ENCODE measurements around the gene IRF8.
"Not testable (repeated sequence)": the region's sequence is repeated elsewhere in the genome, so short reads cannot be mapped to it uniquely, and the experiment has no call there.

The IRF8 gene, protein sequence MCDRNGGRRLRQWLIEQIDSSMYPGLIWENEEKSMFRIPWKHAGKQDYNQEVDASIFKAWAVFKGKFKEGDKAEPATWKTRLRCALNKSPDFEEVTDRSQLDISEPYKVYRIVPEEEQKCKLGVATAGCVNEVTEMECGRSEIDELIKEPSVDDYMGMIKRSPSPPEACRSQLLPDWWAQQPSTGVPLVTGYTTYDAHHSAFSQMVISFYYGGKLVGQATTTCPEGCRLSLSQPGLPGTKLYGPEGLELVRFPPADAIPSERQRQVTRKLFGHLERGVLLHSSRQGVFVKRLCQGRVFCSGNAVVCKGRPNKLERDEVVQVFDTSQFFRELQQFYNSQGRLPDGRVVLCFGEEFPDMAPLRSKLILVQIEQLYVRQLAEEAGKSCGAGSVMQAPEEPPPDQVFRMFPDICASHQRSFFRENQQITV

DNA sequence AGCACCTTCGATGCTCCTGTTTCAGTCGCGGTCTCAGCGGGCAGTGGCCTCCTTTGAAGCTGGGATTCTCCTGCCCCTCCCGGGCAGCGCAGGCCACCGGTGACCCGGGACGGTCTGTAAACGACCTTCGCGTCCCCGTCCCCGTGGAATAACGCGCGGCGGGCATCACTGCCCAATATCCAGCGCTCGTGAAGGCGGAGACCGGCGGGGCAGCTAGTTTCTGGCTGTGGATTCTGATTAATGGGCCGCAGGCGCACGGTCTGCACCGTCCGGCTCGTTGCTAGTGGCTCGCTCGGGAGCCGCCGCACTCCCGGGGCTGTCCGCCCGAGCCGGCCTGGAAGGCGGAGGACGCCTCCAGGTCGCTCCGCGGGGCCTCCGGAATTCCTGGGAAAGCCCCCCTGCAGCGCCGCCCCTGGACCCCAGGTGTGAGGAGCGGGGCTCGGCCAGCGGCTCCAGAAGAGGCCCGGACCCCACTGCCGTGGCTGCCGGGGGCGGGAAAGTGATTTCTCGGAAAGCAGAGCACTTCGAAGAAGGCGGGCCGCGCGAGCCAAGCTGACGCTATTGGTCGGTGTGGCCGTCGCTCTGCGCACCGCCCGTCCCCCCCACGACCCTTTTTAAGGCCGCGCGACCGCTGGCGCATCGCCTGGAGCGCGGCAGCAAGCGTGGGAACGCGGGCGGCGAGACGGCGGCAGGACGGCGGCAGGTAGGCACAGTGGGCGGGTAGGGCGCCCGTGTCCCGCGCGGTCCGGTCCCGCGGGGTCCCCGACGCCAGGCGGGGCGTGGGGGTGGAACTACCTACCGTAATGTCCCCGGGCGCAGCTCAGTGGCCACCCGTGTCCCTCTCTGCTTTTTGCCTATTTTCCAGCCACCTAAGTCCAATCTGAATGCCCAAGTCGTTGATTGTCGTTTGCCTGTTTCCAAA is at the start of gene IRF8:
IRF8 (plus strand) TSS at position 642 of the 922 bp plus-strand sequence. CDS start 3,854 bp downstream, outside the sequence.
- DNase-seq (ENCODE audit: low read depth), result no peak

DNA sequence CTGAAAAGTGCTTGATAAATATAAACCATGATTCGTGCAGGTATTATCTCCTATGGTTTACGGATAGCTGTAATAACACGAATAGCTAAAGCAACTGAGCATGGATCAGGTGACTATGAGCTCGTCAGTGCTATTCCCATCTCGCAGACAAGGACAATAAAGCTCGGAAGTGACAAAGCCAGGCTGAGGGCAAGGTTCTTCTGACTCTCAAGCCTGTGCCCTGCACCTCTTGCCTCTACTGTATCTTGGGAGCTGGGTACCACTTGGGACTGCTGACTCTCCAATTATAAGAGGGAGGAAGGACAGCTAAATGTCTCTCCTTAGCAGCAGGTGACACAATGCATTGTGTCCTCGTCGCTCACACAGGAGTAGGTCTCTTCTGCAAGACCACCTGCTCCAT is 49.6 kb upstream of the IRF8 start:
- no peak for DNase-seq (ENCODE audit: low read depth)

DNA sequence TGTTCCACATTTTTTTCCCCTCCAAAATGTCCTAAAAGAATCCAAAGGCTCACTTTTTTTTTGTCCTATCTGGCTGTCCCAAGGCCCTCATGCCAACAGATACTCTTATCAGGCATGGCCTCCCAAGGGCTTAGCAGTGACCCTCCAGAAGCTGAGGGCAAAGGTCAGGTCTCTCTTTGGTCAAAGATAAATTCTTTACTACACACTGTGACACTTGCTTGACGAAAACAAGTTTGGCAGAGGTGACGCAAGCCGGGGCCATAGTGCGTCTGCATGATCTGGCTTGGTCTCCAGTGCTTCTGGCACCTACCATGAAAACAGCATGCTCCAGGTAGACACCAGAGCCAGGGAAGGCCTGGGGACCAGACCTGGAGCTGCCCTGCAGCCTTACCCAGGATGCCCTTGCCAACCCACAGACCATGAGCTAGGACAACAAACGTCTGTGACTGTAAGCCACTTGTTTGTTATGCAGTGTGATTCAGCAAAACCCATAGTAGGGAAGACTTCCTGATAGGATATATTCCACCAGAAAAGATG is 48.5 kb upstream of the IRF8 start:
- DNase-seq (ENCODE audit: low read depth), result no peak

DNA sequence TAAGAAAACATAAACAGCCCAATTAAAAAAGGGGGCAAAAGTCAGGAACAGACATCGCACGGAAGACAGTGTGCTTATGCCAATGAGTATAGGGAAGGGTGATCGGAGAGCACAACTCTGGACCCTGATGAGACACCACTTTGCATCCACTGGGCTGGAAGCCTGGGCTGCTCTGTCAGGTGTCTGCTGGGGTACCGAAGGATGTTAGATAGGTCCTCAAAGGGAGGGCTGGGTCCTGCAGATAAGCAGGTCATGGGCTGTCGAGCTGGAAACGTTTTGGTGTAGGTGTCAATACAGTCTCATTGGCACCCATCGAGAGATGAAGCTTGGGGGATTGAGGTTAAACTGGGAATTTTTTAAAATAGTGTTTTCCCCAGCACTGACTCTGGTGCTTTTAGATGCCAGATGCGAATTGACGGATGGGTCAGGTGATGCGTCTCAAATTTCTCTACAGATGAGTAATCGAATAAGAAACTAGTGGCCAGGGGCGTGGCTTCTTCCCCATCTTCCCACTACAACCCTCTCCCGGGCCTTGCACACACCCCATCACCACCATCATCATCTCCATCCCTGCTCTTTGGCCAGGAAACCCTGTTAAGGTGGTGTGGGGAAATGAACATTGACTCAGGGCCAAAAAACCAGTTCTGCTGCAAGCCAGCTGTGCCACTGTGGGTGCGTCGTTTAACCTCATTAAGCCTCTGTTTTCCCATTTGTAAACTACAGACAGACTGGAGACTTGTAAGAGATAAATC is 47.8 kb upstream of the IRF8 start:
- no peak for DNase-seq (ENCODE audit: low read depth)

DNA sequence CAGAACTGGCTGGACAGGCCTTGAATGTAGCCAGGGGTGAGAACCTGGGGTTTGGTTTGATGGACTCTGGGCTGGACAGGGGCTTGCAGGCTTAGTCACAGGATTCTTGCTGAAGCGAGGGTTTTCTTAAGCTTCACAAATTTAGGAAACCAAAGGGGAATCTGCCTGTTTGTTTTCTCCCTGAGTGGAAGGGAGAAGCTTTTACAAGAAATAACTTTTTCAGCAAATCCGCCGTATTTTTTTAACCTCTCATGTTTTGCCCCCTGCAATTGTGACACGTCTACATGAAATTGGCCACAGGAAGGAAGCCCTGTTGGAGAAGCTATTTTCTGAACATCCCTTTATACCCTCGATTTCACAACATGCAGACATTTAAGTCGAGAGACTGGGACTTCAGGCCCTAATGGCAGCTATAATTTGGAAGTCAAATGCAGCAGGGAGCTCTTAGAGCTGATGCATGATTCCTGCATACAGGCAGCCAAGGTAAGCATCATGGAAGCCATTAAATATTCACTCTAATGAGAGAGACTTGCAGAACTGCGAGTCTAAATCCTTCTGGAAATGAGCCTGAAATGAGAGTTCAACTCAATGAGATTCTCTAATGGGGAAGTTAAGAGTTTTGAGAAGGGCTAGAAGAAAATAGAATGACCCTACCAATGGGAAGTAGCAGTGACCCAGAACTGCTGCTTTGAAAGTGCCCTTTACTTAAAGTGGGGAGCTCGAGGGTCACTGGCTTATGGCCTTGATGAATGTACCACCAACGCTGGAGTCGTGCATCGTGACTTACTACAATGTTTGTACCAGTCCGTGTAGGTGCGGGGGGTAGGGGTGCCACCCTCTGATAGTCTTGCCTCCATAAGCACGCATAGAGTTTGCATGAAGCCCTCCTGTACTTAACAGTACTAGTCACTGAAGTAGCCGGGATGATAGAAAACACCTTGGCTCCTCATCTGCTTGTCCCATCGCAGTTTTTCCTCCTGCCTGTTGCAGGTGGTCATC is 45.1 kb upstream of the IRF8 start:
- no peak for DNase-seq (ENCODE audit: low read depth)

DNA sequence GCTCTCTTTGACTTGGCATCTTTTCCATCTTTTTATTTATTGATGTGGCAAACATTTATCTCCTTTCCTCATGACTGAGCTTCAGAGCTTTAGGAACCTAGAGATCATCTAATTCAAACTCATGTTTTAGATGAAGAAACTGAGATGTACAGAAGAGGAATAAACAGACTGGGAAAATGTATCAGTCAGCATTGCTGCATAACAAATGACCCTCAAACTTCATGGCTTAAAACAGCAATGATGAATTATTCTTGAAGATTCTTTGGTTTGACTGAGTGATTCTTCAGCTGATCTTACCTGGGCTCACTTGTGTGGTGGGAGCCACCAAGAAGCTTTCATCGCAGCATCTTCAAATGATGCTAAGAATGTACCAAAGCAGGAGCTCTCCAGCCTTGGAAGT is 44.0 kb upstream of the IRF8 start:
- DNase-seq (ENCODE audit: low read depth), result no peak

DNA sequence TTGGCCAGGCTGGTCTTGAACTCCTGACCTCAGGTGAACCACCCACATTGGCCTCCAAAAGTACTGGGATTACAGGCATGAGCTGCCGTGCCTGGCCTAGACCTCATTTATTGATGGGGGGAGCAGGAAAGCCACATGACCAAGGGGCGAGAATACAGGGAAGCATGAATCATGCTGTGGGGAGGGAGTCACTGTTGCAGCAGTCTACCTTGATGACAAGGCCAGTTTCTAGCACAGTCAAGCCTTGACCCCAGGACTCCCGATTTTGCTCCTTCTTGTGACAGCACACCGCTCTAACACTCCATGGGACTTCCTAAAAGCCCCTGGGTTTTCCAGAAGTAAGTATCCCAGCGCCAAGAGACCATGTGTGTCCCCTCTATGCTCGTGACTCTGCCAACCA is 42.9 kb upstream of the IRF8 start:
- DNase-seq (ENCODE audit: low read depth), result no peak

DNA sequence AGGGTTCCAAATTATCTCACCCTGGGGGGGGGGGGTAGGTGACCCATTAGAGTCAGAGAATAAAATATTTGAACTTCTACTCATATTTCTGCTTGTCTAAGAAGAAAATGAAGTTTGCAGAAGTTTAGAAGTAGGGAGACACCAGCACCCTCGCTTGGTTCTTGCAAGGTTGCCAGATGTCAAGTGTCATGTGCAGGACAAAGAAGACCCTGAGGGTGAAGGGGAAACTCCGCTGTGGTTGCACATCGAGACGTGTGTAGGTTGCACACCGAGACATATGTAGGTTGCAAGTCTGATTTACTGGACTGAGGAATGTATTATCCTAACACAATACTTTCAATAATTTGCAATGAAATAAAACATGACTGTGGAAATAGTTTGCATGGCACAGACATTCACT is 42.4 kb upstream of the IRF8 start:
- no peak for DNase-seq (ENCODE audit: low read depth)

DNA sequence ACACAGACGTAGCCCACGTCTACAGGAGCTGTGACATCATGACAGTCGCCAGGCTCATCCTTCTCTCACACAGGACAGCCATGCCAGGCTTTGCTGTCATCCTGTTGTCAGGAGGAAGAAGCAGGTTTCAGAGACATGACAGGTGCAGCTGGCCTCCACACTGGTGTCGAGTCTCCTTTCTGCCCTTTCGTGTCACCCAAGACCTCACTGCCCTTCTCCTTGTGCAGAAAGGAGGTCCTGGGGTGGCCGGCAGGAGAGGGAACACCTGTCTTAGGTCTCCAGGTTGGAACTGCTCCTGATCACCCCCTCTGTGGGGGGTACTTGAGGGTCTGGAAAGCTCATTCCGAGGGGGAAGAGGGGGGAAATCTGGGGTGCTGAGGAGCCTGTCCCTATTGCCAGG is 41.6 kb upstream of the IRF8 start:
- DNase-seq (ENCODE audit: low read depth), result no peak

DNA sequence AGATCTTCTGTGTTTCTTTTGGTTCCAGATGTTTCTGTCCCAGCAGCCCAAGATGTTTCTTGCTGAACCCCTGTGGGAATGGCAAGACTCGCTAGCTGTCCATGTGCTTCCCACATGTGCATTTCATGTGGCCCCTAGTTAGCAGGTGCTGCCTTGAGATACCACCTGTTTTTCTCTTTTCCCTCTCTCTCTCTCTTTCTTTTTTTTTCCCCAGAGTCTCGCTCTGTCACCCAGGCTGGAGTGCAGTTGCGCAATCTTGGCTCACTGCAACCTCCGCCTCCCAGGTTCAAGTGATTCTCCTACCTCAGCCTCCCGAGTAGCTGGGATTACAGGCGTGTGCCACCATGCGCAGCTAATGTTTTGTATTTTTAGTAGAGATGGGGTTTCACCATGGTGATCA is 40.4 kb upstream of the IRF8 start:
- DNase-seq (ENCODE audit: low read depth), result not testable (repeated sequence)

DNA sequence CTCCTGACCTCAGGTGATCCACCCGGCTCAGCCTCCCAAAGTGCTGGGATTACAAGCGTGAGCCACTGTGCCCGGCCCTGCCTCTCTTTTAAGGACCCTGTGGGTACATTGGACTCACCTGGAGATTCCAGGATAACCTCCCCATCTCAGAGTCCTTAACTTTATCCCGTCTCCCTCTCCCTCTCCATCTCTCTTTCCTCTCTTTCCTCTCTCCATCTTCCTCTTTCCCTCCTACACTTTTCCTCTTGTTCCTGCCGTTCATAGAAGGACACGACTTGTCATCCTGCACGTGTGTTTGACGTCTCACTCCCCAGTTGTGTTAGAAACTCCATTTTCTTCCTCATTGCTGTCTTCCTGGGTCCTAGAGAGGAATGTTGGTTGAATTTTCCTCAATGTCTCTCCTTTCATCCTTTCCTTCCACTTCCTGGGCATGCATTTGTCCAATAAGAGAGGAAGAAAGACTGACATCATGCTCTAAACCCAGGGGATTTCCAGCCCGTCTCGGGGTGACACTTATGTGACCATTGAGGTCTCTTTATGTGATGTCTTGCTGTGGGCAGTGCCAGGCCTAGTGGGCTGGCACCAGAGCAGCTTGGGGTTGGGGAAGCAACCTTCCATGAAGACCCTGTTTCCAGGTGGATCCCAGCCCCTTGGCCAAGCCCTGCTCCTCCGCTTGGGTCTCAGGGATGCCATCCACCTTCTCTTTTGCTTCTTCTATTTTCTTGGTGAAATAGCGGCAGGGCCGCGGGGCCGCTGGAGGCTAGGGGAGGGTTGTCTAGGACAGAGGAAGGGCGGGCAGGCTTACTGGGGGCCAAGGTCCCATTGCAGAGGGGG is 39.8 kb upstream of the IRF8 start:
- no peak for DNase-seq (ENCODE audit: low read depth)

DNA sequence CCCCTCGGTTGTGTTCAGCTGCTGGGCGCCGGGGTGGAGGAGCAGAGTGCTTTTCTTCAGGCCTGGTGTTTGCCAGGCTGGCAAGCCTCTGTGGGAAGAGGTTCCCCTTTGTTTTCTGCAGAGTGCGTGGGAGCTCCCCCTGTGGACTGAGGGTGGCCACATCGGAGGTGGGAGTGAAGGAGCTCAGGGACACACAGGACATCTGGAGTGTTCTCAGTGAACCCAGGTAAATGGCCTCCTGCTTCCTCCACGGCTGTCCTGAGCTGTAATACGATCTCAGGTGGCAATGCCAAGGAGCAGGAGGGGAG is 39.2 kb upstream of the IRF8 start:
- DNase-seq (ENCODE audit: low read depth), result no peak

DNA sequence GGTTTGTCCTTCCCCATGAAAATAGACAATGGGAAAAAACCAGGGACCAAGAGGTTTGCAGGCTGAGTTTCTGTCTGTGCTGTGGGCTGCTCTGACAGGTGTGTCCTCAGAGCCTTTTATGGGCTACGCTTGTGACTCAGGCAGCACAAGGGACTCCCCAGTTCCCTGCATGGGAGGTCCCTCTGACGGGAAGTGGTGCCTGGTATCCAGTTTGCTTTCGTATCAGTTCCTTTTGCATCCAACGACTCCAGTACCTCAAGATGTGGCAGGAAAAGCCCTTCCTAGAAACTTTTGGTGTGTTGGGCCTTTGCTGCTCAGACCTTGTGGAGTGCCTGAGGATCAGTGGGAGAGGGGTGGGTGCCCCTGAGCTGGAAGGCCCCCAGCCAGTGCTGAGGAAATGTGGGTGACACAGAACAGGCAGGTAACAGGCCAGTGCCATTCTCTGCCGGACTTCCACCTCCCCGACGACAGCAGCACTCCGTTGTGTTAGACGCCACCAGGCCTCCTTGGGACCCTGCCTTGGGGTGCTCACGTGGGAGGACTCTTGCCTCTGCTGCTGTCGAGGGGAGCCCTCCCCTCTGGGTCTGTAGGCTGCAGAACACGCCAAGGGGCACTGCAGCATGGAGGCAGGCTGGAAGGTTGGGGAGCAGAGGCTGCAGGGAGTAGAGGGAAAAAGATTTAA is 38.4 kb upstream of the IRF8 start:
- no peak for DNase-seq (ENCODE audit: low read depth)

DNA sequence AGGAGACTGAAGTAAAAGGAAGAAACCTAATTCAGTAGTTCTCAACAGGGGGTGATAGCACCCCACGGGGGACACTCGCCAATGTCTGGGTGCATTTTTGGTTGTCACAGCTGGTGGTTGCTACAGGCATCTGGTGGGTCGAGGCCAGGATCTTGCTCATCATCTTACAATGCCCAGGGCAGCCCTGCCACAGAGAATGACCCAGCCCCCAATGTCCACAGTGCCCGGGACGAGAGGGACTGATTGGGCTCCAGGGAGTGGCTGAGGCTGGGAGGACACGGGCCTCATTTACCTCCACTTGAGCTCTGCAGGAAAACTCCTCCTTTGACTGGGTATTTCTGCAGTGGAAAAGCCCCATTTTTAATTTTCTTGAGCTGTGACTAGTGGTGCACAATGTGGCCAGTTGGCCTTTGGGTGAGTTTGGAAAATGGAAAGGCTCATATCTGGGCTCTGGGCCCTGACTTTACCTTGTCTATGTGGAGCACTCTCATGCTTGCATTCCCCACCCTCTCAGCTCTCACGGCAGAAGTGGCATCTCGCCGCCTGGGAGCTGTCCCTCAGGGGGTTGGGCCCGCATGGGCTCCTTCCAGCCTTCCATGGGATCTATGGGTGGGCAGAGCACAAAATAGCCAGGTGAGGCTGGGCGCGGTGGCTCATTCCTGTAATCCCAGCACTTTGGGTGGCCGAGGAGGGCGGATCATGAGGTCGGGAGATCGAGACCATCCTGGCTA is 37.7 kb upstream of the IRF8 start:
- no peak for DNase-seq (ENCODE audit: low read depth)

DNA sequence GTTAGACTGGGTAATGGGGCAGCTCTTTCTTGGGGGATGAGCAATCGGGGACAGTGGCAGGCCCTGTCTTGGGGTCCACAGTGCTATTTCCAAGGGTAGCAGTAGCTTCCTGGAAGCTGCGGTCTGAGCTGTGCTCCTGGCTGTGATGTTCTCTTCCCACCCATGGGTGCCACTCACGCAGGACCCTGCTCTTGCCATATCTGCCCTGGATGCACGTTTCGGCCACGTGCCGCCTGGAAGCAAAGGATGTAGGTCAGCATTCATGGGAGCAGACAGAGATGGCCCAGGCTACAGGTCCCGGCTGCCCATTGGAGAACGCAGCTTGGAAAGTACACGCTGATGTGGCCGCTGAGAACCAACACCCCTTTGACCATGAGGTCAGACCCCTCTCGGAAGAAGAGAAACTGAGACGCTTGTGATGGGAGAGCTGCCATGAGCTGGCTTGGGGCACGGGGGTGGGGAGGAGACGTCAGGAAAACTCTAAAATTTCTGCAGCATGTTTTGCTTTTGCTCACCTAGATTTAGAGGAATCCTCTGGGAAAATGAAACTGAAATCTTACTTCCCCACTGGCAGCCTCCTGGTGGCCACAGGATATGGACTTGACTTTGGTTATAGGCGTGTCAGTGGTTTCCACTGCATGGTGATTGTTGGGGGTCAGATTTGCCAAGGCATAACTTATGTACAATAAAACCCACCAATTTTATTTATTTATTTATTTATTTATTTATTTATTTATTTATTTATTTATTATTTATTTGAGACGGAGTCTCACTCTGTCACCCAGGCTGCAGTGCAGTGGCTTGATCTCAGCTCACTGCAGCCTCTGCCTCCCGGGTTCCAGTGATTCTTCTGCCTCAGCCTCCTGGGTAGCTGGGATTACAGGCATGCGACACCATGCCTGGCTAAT is 36.2 kb upstream of the IRF8 start:
- DNase-seq (ENCODE audit: low read depth), result no peak

DNA sequence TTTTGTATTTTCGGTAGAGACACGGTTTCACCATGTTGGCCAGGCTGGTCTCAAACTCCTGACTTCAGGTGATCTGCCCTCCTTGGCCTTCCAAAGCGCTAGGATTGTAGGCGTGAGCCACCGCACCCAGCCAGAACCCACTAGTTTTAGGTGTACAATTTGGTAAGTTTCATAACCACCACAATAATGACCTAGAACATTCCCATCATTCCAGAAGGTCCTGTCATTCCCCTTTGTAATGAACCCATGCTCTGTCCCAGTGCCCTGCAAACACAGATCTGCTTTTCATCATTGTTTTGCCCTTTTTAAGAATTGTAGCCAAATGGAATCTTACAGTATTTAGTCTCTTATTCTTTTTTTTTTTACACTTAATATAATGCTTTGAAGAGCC is 35.6 kb upstream of the IRF8 start:
- no peak for DNase-seq (ENCODE audit: low read depth)

DNA sequence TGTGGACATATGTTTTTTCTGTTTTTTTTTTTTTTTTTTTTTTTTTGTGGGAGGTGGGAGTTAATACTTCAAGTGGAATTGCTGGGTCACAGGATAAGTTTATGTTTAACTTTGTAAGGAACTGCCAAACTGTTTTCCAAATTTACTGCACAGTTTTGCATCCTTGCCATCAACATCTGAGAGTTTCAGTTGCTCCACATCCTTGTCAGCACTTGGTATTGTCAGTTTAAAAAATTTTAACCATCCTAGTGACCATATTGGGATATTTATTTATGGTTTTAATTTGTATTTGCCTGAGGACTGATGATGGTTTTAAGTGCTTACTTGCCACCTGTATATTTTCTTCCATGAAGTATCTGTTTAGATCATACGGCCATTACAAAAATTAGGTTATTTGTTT is 34.0 kb upstream of the IRF8 start:
- no peak for DNase-seq (ENCODE audit: low read depth)

DNA sequence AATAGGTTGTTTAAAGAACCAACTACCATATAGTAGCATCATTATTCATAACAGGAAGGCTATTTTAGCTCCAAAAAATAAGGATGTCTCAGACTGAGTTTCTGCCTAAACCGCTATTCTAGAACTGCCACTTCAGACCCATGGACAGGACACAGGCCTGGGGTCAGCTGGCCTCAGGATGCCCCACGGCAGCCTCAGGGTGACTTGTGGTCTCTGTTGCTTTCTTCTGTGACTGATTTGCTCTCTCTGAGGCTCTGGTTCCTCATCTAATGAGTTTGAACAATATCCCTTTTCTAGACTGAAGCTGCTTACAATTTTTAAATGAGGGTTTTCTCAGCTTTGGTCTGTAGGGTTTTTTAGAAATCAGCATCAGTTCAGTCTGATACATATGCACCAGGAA is 31.8 kb upstream of the IRF8 start:
- DNase-seq (ENCODE audit: low read depth), result no peak
